Left kidney (tissue), 8 donors: ENCODE measurements around the gene ARHGAP5. TPM values are rescaled to one million over a fixed set of nuclear protein-coding genes. Genes with fewer than 3 reads are reported as not detected.

Source experiments
- DNase-seq: peaks from one replicate; pipeline ENCODE4 v3.0.0-alpha.2; 2013
- long read RNA-seq, 8 donors: transcript quantifications; one replicate each; lab custom pipeline, GENCODE V29; 2026
- polyA plus RNA-seq: library from polyadenylated mRNA; unstranded; fragments of 120-200 nt; gene quantifications from one replicate; pipeline ENCODE4 v1.2.1, GENCODE V29; 2013; ENCODE audit not compliant: insufficient read length

ARHGAP5 gene, protein sequence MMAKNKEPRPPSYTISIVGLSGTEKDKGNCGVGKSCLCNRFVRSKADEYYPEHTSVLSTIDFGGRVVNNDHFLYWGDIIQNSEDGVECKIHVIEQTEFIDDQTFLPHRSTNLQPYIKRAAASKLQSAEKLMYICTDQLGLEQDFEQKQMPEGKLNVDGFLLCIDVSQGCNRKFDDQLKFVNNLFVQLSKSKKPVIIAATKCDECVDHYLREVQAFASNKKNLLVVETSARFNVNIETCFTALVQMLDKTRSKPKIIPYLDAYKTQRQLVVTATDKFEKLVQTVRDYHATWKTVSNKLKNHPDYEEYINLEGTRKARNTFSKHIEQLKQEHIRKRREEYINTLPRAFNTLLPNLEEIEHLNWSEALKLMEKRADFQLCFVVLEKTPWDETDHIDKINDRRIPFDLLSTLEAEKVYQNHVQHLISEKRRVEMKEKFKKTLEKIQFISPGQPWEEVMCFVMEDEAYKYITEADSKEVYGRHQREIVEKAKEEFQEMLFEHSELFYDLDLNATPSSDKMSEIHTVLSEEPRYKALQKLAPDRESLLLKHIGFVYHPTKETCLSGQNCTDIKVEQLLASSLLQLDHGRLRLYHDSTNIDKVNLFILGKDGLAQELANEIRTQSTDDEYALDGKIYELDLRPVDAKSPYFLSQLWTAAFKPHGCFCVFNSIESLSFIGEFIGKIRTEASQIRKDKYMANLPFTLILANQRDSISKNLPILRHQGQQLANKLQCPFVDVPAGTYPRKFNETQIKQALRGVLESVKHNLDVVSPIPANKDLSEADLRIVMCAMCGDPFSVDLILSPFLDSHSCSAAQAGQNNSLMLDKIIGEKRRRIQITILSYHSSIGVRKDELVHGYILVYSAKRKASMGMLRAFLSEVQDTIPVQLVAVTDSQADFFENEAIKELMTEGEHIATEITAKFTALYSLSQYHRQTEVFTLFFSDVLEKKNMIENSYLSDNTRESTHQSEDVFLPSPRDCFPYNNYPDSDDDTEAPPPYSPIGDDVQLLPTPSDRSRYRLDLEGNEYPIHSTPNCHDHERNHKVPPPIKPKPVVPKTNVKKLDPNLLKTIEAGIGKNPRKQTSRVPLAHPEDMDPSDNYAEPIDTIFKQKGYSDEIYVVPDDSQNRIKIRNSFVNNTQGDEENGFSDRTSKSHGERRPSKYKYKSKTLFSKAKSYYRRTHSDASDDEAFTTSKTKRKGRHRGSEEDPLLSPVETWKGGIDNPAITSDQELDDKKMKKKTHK (N-terminal part only)
- 122 TPM for polyA plus RNA-seq
- long read RNA-seq, donor 1, full-length matches to known transcripts: 32 of 40 reads
- long read RNA-seq, donor 1, partial matches to known transcripts: 8 of 40 reads
- long read RNA-seq, donor 1, other reads (novel, unspliced or antisense): 0 of 40 reads
- long read RNA-seq, donor 2, full-length matches to known transcripts: 26 of 53 reads
- long read RNA-seq, donor 2, partial matches to known transcripts: 27 of 53 reads
- long read RNA-seq, donor 2, other reads (novel, unspliced or antisense): 0 of 53 reads
- long read RNA-seq, donor 3, full-length matches to known transcripts: 22 of 45 reads
- long read RNA-seq, donor 3, partial matches to known transcripts: 23 of 45 reads
- long read RNA-seq, donor 3, other reads (novel, unspliced or antisense): 0 of 45 reads
- long read RNA-seq, donor 4, transcript ARHGAP5-201 (1 exons, 3,207 nt): major isoform, 5 of 5 reads
- long read RNA-seq, donor 4, partial matches to known transcripts: 0 of 5 reads
- long read RNA-seq, donor 4, other reads (novel, unspliced or antisense): 0 of 5 reads
- long read RNA-seq, donor 5, full-length matches to known transcripts: 25 of 25 reads
- long read RNA-seq, donor 5, partial matches to known transcripts: 0 of 25 reads
- long read RNA-seq, donor 5, other reads (novel, unspliced or antisense): 0 of 25 reads
- long read RNA-seq, donor 6, full-length matches to known transcripts: 27 of 45 reads
- long read RNA-seq, donor 6, partial matches to known transcripts: 18 of 45 reads
- long read RNA-seq, donor 6, other reads (novel, unspliced or antisense): 0 of 45 reads
- long read RNA-seq, donor 7, full-length matches to known transcripts: 36 of 61 reads
- long read RNA-seq, donor 7, partial matches to known transcripts: 25 of 61 reads
- long read RNA-seq, donor 7, other reads (novel, unspliced or antisense): 0 of 61 reads
- long read RNA-seq, donor 8, full-length matches to known transcripts: 9 of 14 reads
- long read RNA-seq, donor 8, partial matches to known transcripts: 5 of 14 reads
- long read RNA-seq, donor 8, other reads (novel, unspliced or antisense): 0 of 14 reads

DNA sequence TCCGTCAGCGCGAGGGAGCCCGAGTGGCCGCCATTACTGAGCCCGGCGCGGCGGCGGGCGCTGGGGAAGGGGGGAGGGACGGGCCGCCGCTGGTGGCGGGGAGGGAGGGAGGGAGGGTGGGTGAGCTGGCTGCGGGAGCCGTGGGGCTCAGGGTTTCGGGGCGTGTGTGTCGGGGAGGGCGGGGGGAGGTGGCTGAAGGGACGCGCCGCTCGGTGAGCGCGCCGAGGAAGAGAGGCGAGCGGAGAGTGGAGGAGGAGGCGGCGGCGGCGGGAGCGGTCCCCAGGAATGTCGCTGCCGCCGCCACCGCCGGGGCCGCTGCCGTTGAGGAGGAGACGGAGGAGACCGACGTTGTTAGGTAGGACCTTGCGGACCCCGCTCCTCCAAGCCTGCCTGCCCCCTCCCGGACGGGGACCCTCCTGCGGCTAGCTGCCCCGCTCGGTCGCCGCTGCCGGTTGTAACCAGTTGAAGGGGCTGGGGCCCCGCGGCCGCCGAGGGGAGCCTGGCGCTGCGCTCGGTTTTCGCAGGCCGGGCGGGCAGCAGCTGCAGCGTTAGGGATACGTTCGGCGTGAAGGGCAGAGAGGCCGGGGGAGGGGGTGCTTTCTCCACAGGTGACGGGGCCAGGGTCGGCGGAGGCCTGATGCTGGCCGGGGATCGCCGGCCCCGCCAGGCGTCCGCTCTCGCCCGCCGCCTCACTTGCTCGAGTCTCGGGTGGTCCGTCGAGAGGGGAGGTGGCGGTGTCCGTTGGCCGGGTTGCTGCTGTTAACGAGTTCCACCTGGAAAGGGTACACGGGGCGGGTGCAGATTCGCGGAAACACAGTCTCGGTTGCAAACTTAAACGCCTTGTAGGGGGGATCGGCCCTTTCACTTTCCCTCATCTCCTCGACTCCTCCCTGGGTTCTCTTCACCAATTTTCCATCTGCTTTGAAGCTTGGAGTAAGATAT is at the start of gene ARHGAP5:
ARHGAP5 (plus strand) TSS at position 224 of the 942 bp plus-strand sequence. CDS start 13,366 bp downstream, outside the sequence.
- DNase-seq: peak; percentile 62

DNA sequence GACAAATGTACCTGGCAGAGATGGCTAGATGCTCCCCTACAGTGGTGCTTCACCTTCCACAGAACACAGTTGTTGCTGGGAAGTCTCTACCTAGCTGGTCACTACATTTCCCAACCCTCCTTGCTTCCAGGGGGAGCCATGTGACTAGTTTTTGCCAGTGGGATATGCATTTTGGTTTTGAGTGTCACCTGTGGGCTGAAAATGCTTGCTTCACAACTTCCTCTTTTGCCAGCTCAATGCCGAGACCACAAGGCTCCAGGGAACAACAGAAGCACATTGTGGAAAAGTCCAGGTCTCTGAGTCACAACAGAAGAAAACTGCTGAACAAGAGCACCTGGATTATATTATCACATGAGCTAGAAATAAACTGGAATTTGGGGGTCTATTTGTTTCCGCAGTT is 48.5 kb upstream of the ARHGAP5 start:
- DNase-seq: no peak

DNA sequence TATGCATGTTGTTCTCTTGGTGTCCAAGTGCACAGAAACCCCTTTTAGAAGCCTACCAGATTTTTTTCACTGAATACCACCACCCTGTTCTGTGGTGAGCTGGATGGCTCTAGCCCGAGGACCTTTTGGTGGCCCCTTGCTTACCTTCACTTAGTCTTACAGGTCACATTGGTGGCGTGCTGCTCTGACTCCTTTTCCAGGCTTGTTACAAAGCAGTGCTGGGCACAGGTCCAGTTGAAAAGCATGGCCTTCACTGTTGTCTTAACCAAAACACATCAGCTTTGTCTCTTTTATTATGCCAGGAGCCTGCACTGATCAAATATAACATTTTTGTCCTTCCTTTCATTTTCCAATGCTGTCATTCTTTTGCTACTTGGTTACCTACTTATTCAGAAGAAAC is 43.6 kb upstream of the ARHGAP5 start:
- DNase-seq: no peak

DNA sequence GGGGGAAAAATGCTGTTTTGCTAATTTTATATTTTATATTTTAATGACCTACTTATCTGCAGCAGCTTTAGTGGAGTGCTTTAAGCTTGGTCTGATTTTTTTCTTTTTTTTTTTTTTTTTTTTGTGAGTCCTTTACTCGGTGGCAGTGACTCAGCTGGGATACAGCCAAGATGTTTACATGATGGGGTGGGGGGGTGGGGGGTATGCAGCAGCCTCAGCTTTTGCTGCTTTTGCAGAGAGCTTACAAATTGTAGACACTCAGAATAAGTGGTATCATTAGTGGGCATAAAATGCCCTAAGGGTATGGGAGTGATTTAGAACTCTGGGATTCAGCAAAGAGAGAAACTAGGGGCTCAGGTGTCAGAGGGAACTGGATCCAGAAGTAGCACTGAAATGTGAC is 38.2 kb upstream of the ARHGAP5 start:
- no peak for DNase-seq

DNA sequence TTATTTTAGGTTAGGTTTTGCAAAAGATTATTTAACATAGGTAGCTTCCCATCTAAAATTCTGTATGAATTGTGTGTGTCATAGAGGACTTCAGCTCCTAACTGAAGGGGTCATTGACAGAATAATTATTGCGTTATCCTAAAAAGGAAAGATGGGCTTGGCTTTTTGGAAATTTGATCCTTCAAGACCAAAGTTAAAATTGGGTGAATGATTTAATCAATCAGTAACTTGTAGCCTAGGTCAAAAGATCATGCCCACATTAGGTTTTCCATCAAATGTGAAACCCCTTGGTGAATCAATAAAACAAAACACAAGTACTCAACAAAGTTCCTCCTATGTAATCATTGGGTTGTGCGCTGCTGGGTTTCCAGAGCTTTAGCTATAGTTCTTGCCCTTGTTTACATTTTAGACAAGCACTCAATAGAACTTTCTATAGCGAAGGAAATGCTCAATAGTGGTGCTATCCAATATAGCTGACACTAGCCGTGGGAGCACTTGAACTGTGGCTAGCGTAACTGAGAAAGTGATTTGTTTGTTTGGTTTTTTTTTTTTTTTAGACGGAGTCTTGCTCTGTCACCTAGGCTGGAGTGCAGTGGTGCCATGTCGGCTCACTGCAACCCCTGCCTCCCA is 37.6 kb upstream of the ARHGAP5 start:
- DNase-seq: no peak

DNA sequence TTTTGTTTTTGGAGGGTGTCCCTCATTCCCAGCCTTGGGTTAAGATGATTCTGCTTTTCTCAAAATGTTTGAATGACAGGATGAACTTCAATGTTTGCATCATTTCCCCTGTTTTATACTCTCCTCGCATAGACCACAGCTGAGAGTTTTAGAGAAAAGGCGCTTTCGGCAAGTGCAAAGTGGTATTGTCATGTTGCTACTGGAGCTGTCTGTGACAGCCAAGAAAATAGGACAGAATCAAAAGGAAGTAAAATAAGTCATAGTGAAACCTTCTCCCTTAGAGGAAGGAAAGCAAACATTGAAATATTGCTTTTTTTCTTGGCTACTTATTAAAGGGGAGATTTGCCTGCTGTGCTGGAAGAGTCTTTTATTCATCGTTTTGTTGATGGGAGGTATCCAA is 33.5 kb upstream of the ARHGAP5 start:
- no peak for DNase-seq

DNA sequence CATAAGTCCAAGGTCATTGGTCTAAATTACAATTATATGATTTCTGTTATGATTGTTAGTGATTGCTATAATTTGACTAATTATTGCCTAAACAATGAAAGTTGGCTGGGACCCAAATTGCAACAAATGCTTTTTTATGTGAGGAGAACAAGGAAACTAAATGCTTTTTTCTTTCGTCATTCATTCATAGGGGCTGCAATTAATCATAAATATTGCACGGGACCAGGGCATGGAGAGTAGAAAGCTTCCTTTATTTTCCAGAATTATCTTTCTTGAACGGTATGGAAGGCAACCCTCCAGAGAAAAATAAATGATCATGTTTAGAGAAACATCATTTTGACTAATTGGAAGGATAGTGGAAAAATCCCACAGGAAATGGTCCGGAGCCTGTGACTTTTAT is 32.6 kb upstream of the ARHGAP5 start:
- no peak for DNase-seq

DNA sequence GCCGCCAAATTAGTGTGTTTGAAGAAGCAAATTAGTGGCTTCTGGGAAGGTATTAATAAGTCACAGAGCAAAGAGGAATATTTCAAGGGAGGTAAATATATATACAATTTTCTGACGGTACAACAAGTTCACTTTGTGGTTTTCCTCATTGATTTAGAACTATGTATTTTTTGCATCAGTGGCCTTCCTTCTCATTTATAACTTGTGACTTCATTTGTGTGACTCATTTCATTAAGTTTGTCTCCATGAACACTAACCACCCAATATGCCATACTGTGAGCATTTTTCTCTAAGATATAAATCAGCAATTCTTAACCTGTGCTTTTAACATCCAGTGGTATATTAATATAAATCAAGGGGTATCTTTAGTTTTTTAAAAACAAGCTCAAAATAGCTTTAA is 29.3 kb upstream of the ARHGAP5 start:
- DNase-seq: no peak

DNA sequence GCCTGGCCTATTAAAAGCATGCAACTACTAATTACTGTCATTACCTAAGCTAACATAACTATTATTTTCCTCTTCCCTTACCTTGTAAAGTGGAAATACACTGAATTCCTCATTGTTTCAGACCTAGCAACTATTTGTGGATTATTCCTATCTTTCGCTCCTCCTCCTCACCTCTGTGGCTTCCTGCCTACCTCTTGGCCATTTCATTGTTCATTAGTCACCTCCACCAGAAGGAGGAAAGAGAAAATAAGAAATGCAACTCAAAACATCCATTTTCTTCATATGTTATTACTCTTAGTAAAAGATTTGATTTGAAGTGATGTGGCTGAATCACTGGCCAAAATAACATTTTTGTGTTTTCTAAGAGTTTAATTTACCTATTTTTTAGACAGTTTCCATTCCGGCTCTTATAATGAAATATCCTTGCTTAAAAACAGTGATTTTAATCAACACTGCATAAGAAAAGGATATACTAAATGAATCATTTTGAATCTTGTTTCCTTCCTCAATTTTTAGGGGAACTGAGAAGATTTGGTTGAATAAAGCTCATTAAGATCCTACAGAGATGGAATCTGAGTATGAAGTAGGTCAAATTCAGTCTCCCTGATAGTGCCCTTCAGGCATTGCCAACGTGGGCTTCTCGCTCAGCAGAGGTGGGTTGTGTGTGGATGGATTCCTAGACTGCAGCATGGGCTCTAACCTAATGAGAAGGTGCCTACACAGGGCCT is 27.6 kb upstream of the ARHGAP5 start:
- no peak for DNase-seq

DNA sequence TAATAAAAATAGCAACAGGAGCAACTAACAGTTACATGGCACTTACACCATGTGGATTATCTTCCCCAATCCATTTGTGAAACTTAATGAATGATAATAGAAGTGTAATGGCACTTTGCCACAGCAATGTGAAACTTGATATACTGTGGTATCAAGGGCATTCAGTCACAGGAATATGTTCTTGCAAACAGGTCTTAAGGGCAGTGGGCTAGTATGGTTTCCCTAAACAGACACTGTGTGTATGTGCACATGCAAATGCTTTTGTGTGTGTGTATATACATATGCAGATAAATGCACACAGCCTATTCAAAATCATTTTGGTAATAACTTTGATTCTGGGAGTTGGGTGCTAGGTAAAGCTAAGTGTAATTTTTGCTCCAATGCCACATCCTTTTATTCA is 26.2 kb upstream of the ARHGAP5 start:
- DNase-seq: no peak

DNA sequence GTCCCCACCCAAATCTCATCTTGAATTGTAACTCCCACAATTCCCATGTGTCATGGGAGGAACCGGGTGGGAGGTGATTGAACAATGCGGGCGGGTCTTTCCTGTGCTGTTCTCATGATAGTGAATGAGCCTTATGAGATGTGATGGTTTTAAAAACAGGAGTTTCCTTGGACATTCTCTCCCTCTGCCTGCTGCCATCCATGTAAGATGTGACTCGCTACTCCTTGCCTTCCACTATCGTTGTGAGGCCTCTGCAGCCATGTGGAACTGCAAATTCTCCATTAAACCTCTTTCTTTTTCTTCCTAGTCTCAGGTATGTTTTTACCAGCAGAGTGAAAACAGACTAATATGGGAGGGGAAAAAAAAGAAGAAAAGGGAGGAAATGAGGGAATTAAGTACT is 22.6 kb upstream of the ARHGAP5 start:
- DNase-seq: no peak

DNA sequence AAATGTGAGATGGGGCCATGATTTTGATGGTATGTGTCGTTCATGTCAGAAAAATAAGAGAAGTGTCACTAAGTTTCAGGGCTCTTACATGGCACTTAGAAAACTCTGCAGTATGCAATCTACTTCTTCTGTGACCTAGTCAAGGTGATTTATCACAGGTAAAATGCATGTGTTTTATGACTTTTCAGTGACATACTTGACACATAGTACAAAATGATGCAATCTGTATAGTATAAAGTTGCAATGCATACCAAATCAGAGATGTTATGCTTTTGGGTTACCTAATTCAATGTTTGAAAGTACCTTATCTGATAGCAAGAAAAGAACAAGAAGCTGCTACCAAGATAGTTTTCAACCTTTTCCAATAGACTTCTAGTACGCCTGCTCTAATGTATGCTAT is 21.9 kb upstream of the ARHGAP5 start:
- DNase-seq: no peak

DNA sequence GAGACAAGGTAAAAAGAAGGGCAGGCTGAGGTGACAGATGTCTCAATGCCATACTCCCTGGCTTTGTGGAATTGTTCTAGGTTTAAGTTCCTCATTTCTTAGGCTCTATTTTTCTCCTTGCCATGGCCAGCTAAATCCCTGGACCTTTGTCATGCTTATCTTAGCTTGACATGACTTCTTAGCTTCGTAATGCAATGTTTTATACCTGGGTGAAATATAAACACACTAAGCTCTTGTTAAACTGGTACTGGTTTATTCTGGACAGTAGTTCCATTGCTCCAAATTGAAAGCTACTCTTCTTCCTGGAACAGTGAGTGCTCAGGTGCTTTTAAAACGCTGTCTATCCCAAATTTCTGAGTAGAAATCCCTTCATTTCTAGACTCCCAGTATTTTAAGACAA is 17.4 kb upstream of the ARHGAP5 start:
- no peak for DNase-seq

DNA sequence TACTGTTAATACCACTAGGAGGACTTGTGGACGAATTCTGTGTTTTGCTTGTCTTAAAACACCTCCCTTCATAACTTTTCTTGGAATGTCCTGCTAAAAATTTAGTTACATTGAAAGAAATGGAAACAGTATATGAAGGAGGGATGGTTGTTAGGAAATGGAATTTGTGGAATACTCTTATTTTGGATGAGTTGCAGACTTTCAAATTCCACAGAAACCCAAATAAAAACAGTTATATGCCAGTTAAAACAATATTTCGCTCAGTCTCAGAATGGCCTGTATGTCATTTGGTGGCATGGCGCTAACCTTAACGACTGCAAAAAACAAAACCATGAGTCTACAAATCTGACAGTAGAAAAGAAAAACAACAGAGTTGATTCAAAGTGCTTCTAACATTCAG is 12.2 kb upstream of the ARHGAP5 start:
- no peak for DNase-seq

DNA sequence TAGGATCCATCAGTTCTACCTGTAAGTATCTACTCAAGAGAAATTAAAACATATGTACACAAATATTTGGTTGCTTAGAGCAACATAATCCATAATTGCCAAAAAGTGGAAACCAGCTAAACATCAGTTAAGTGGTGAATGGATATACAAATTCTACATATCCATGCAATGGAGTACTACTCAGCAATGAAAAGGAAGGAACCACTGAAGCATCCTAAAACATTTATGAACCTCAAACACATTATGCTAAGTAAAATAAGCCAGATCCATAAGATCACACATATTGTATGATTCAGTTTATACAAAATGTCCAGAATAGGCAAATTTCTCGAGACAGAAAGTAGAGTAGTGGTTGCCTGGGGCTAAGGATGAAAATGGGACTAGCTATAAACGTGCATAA is 8.4 kb upstream of the ARHGAP5 start:
- no peak for DNase-seq

DNA sequence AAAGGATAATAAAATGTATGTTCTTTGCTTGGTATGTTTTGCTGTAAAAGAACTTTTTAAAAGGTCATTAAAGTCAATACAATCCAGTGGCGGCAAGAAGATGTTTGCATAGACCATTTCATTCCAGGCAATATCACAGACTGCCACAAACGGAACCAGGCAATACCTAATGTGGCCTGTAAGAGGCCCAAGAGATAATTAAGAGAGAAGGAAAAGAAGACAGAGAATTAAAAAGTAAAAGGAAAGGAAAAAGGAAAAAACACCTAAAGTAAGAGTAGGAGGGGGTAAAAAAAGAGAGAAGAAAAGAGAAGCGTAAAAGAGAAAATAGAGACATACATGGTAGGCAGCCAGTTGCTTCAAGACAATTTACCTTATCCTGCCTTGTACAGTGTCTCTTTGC is 6.8 kb upstream of the ARHGAP5 start:
- no peak for DNase-seq

DNA sequence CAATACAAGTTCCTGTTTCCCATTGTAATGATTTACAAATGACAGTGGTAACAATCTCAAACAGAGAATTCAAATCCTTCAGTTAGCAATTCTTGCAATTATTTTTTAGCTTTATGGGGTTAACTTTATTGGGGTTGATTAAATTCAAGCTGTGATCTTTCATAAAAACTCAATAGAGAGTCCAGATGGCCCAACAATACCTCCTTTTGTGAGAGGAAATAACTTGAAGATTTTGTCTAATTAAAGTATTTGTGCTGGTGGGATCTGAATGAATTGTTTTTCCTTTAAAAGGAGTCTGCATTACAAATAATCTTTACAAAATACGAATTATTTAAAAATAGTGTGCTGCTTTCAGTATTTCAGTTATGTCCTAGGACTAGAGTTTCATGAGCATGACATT is 4.4 kb upstream of the ARHGAP5 start:
- no peak for DNase-seq
